H1 (cell line): ENCODE results near the gene ARID2. TPM values are rescaled to one million over a fixed set of nuclear protein-coding genes. Genes with fewer than 3 reads are reported as not detected.

Experiments
- CTCF ChIA-PET: fragments of 300-600 bp; sonication (Branson Sonifier 250); formaldehyde crosslinking; loops from one replicate; lab custom pipeline; 2021; ENCODE audit not compliant: partially characterized antibody; lab: Charles Lee
- POLR2A ChIA-PET: fragments of 300-600 bp; sonication (Branson Sonifier 250); formaldehyde crosslinking; loops from one replicate; lab custom pipeline; 2021; ENCODE audit warnings: inconsistent platforms; ENCODE audit not compliant: partially characterized antibody; lab: Charles Lee
- DNase-seq, 2 experiments: peaks; one replicate each; pipeline versions ENCODE4 v3.0.0 to v3.0.0-alpha.2; 2010 to 2022; ENCODE audit warnings: low spot score in 2 of 2, low read depth in 1 of 2, mixed read lengths in 1 of 2
- FAIRE-seq: peaks from 2 replicates; lab custom pipeline; 2011; peaks lifted over from hg19 to GRCh38; lab: Jason Lieb, UNC
- H2AFZ ChIP-seq: 2 replicates; pipeline ENCODE4 v1.8.1; 2012; ENCODE audit warnings: low read length, inconsistent platforms
- H2AK5ac ChIP-seq: 2 replicates; pipeline ENCODE4 v1.6.1; 2013; ENCODE audit warnings: low read depth, low read length
- H2BK120ac ChIP-seq: replicated peaks from 2 replicates; pipeline ENCODE3; 2013; ENCODE audit warnings: low read depth, low read length, inconsistent platforms
- H2BK12ac ChIP-seq: 2 replicates; pipeline ENCODE4 v1.6.1; 2013; ENCODE audit warnings: low read depth, low read length
- H2BK15ac ChIP-seq: 2 replicates; pipeline ENCODE4 v1.6.1; 2013; ENCODE audit warnings: low read length
- H2BK20ac ChIP-seq: 2 replicates; pipeline ENCODE4 v1.6.1; 2013; ENCODE audit warnings: low read length
- H2BK5ac ChIP-seq: 2 replicates; pipeline ENCODE4 v1.6.1; 2013; ENCODE audit warnings: low read depth, low read length
- H3K14ac ChIP-seq: 2 replicates; pipeline ENCODE4 v1.6.1; 2013; ENCODE audit warnings: inconsistent platforms; ENCODE audit not compliant: insufficient read length
- H3K18ac ChIP-seq: 2 replicates; pipeline ENCODE4 v1.6.1; 2013; ENCODE audit warnings: low read length; ENCODE audit errors: extremely low read depth
- H3K23ac ChIP-seq: 2 replicates; pipeline ENCODE4 v1.6.1; 2013; ENCODE audit warnings: inconsistent platforms; ENCODE audit not compliant: insufficient read length
- H3K23me2 ChIP-seq: 2 replicates; pipeline ENCODE4 v1.6.1; 2013; ENCODE audit warnings: low read depth, low read length
- H3K27ac ChIP-seq: 2 replicates; pipeline ENCODE4 v1.6.1; 2011; ENCODE audit warnings: low read depth, low read length, inconsistent platforms
- H3K27me3 ChIP-seq, 4 experiments: replicated peaks in 1 of 4; 1 replicate in 1 of 4; 2 replicates in 3 of 4; pipeline versions ENCODE4 v1.6.1 to v1.8.1; 2011 to 2013; ENCODE audit warnings: low read length in 3 of 4, mild to moderate bottlenecking in 3 of 4, inconsistent platforms in 2 of 4, mixed read lengths in 2 of 4, moderate library complexity in 1 of 4; ENCODE audit not compliant: control insufficient read depth in 3 of 4, insufficient read depth in 3 of 4; ENCODE audit errors: extremely low read depth in 1 of 4
- H3K36me3 ChIP-seq, 4 experiments: 2 replicates each; pipeline versions ENCODE4 v1.6.1 to v1.8.1; 2011 to 2013; ENCODE audit warnings: mild to moderate bottlenecking in 4 of 4, low read length in 3 of 4, moderate library complexity in 2 of 4, control low read depth in 1 of 4, inconsistent platforms in 1 of 4; ENCODE audit not compliant: insufficient read depth in 4 of 4, control insufficient read depth in 2 of 4
- H3K4ac ChIP-seq: replicated peaks from 2 replicates; pipeline ENCODE3; 2013; ENCODE audit warnings: low read length, low read depth, mixed read lengths, inconsistent platforms; ENCODE audit not compliant: insufficient read length
- H3K4me1 ChIP-seq, 4 experiments: replicated peaks in 1 of 4; 1 replicate in 1 of 4; 2 replicates in 3 of 4; pipeline versions ENCODE4 v1.6.1 to v1.8.1; 2011 to 2013; ENCODE audit warnings: low read length in 3 of 4, inconsistent platforms in 2 of 4, mixed read lengths in 1 of 4; ENCODE audit not compliant: insufficient read depth in 4 of 4, control insufficient read depth in 3 of 4
- H3K4me2 ChIP-seq, 2 experiments: 2 replicates each; pipeline versions ENCODE4 v1.6.1 to v1.8.1; 2011 to 2013; ENCODE audit warnings: low read depth in 2 of 2, low read length in 2 of 2, control low read depth in 1 of 2, inconsistent platforms in 1 of 2, mild to moderate bottlenecking in 1 of 2; ENCODE audit not compliant: insufficient read depth in 1 of 2
- H3K4me3 ChIP-seq, 4 experiments: fragments of 200-600, 300-600 bp in 1 of 4; sonication (generic), shearing (Covaris generic), sonication (Bioruptor Twin) in 1 of 4; 2 replicates each; pipeline versions ENCODE4 v1.5.1 to v1.8.1; 2011 to 2016; ENCODE audit warnings: low read length in 4 of 4, low read depth in 3 of 4, control low read depth in 2 of 4, inconsistent platforms in 2 of 4, mild to moderate bottlenecking in 2 of 4, mixed read lengths in 1 of 4, moderate library complexity in 1 of 4; ENCODE audit not compliant: insufficient read depth in 2 of 4; ENCODE audit errors: extremely low read depth in 1 of 4
- H3K56ac ChIP-seq: replicated peaks from 2 replicates; pipeline ENCODE3; 2013; ENCODE audit warnings: low read depth, mild to moderate bottlenecking, mixed read lengths, low read length, inconsistent platforms; ENCODE audit not compliant: insufficient read length
- H3K79me1 ChIP-seq: 2 replicates; pipeline ENCODE4 v1.6.1; 2013; ENCODE audit warnings: low read depth, low read length, control low read depth
- H3K79me2 ChIP-seq, 2 experiments: 2 replicates each; pipeline versions ENCODE4 v1.6.1 to v1.8.1; 2012 to 2013; ENCODE audit warnings: low read length in 2 of 2, mild to moderate bottlenecking in 2 of 2, inconsistent platforms in 1 of 2; ENCODE audit not compliant: insufficient read depth in 2 of 2, control insufficient read depth in 1 of 2
- H3K9ac ChIP-seq, 4 experiments: replicated peaks in 1 of 4; 1 replicate in 1 of 4; 2 replicates in 3 of 4; pipeline versions ENCODE4 v1.6.1 to v1.8.1; 2011 to 2013; ENCODE audit warnings: low read depth in 3 of 4, low read length in 3 of 4, control low read depth in 2 of 4, mild to moderate bottlenecking in 2 of 4, moderate library complexity in 2 of 4, inconsistent platforms in 1 of 4; ENCODE audit errors: extremely low read depth in 1 of 4
- H3K9me3 ChIP-seq, 2 experiments: 2 replicates each; pipeline versions ENCODE4 v1.6.1 to v1.8.1; 2012 to 2013; ENCODE audit warnings: mild to moderate bottlenecking in 2 of 2, moderate library complexity in 2 of 2, control low read depth in 1 of 2, inconsistent platforms in 1 of 2, low read depth in 1 of 2, low read length in 1 of 2, mixed read lengths in 1 of 2; ENCODE audit not compliant: insufficient read depth in 2 of 2
- H4K20me1 ChIP-seq, 2 experiments: replicated peaks in 1 of 2; 2 replicates each; pipeline versions ENCODE3 to v1.8.1; 2011 to 2013; ENCODE audit warnings: inconsistent platforms in 2 of 2, low read length in 2 of 2, mild to moderate bottlenecking in 1 of 2; ENCODE audit not compliant: insufficient read depth in 2 of 2, control insufficient read depth in 1 of 2
- H4K5ac ChIP-seq: 2 replicates; pipeline ENCODE4 v1.6.1; 2013; ENCODE audit warnings: low read length, low read depth, mixed read lengths, inconsistent platforms; ENCODE audit not compliant: insufficient read length
- H4K8ac ChIP-seq: 2 replicates; pipeline ENCODE4 v1.8.0; 2013; ENCODE audit warnings: mild to moderate bottlenecking, moderate library complexity, low read length, inconsistent platforms; ENCODE audit not compliant: insufficient read depth; ENCODE audit errors: extremely low read depth
- H4K91ac ChIP-seq: replicated peaks from 2 replicates; pipeline ENCODE3; 2013; ENCODE audit warnings: low read length, mixed read lengths, inconsistent platforms; ENCODE audit not compliant: insufficient read length
- CBX8 ChIP-seq: fragments of 300-800, 300-1000 bp; sonication (generic); IDR thresholded peaks from 2 replicates; pipeline ENCODE4 v1.7.1; 2016; ENCODE audit warnings: low read depth, low read length, borderline replicate concordance
- CEBPB ChIP-seq: IDR thresholded peaks from 2 replicates; pipeline ENCODE4 v1.6.1; 2012; ENCODE audit warnings: low read depth, low read length
- CREB1 ChIP-seq: IDR thresholded peaks from 2 replicates; pipeline ENCODE4 v1.6.1; 2012; ENCODE audit warnings: inconsistent platforms
- FOSL1 ChIP-seq: IDR thresholded peaks from 2 replicates; pipeline ENCODE4 v1.6.1; 2011; ENCODE audit warnings: mild to moderate bottlenecking, low read depth, low read length, moderate library complexity; ENCODE audit not compliant: insufficient read depth
- GTF2F1 ChIP-seq: IDR thresholded peaks from 2 replicates; pipeline ENCODE4 v1.6.1; 2012; ENCODE audit warnings: low read depth, low read length, improper control_type of control experiment, borderline replicate concordance
- RFX5 ChIP-seq: IDR thresholded peaks from 2 replicates; pipeline ENCODE4 v1.6.1; 2011; ENCODE audit warnings: low read depth, low read length, improper control_type of control experiment, borderline replicate concordance
- SAP30 ChIP-seq: fragments of 300-600 bp; sonication (generic); IDR thresholded peaks from 2 replicates; pipeline ENCODE4 v1.7.1; 2012; ENCODE audit warnings: low read length, moderate library complexity, mild to moderate bottlenecking, inconsistent platforms; ENCODE audit not compliant: insufficient read depth, insufficient replicate concordance
- ZNF274 ChIP-seq: IDR thresholded peaks from 2 replicates; pipeline ENCODE4 v1.7.0; 2012; ENCODE audit warnings: low read length, borderline replicate concordance; ENCODE audit errors: extremely low read depth
- WGBS, 2 experiments: shearing (Covaris generic) in 1 of 2; methylation state at CpG; one replicate each; pipeline versions ENCODE4 v1.1.6 to v1.1.7; 2013 to 2015; ENCODE audit warnings: low lambda C conversion rate in 2 of 2, mixed read lengths in 2 of 2, inconsistent platforms in 1 of 2, low coverage in 1 of 2, missing lambda C conversion rate in 1 of 2; ENCODE audit not compliant: insufficient replicate concordance in 2 of 2, insufficient coverage in 1 of 2, insufficient read length in 1 of 2; ENCODE audit errors: extremely low coverage in 1 of 2, missing lambda C conversion rate in 1 of 2; 5-methylcytosine and 5-hydroxymethylcytosine counted together
- polyA plus RNA-seq, 7 experiments: library from polyadenylated mRNA; depleted of rRNA in 3 of 7; stranded (reverse) in 5 of 7; unstranded in 2 of 7; fragments of >200 nt in 5 of 7; fragments of 200-250 nt in 2 of 7; gene quantifications; 1 replicate in 5 of 7; 2 replicates in 1 of 7; 4 replicates in 1 of 7; pipeline versions ENCODE4 v1.2.1 to v1.2.3, GENCODE V29; 2011 to 2013; ENCODE audit warnings: missing spikeins in 2 of 7, mixed read lengths in 2 of 7
- total RNA-seq: library from RNA; stranded (reverse); fragmentation: NEBNext Ultra II Directional; extraction: Animal tissue kit (Norgen Biotek cat#: 25700); gene quantifications from 2 replicates; pipeline ENCODE4 v1.2.1, GENCODE V29; 2021

Gene ARID2
- total and polyA plus RNA-seq, 2 of the 8 experiments (the other 6 are each of a cell fraction or from before 2014, with no cell fraction given) = 32.0 to 45.2 TPM

DNA sequence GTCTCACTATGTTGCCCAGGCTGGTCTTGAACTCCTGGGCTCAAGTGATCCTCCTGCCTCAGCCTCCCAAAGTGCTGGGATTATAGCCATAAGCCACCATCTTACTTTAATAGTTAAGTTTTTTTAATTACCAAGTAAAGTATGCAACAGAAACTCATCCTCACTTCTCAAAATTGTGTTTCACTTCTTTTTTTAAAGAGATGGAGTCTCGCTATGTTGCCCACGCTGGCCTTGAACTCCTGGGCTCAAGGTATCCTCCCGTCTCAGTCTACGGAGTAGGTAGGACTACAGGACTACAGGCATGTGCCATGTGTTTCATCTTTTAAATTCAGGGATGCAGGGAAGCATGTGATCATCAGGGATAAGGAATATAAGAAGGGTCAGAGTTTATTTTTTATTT, 17.2 kb upstream of the ARID2 start:
- Histone ChIP-seq H2BK120ac (no peak overlapping the region), H3K27me3 (no peaks in the 10 kb centered on the region), H4K5ac (no peak overlapping the region), H2AFZ (no peak overlapping the region), H2AK5ac (no peak overlapping the region), H4K20me1 (no peaks in the 10 kb centered on the region), H4K91ac (no peak overlapping the region), H3K23ac (no peak overlapping the region), H3K4me1 (no peaks in the 10 kb centered on the region), H2BK12ac (no peak overlapping the region), H3K18ac (no peak overlapping the region), H3K36me3 (no peaks in the 10 kb centered on the region), H3K4ac (no peak overlapping the region), H3K14ac (no peak overlapping the region), H3K27ac (no peak overlapping the region), H4K8ac (no peak overlapping the region), H3K23me2 (no peaks in the 10 kb centered on the region), H3K4me3 (no peak overlapping the region), H3K56ac (no peak overlapping the region), H3K4me2 (no peak overlapping the region), H3K79me2 (no peaks in the 10 kb centered on the region), H2BK5ac (no peak overlapping the region), H3K79me1 (no peaks in the 10 kb centered on the region), H2BK20ac (no peak overlapping the region), H2BK15ac (no peak overlapping the region), H3K9me3 (no peaks in the 10 kb centered on the region), H3K9ac (no peak overlapping the region)
- DNase-seq (no peak), FAIRE-seq (no peak)
- ChIA-PET CTCF (no interaction called here), POLR2A (interaction anchor here (2.0 kb wide), 1 partner anchor 15 kb away, joined by 7 read pairs; no protein-coding TSS in a partner anchor)
- WGBS, 2 experiments = 84% methylated on average over 4 of the region's 4 CpGs; no CpG with 5 or more reads in 1 of the 2 experiments
- TF ChIP-seq CREB1 (no peak), GTF2F1 (no peak), CEBPB (no peak), RFX5 (no peak), ZNF274 (no peak), SAP30 (no peak), CBX8 (no peak), FOSL1 (no peak)
